ENCODE results near the gene SNCA. TPM values are rescaled to one million over a fixed set of nuclear protein-coding genes. Genes with fewer than 3 reads are reported as not detected.
A peak's percentile ranks its signal among the peaks of the same experiment; 100 is the strongest.

Gene SNCA
- total RNA-seq, 1 experiment from 2014 or later: not detected

- Histone ChIP-seq H3K4me3 (no peak overlapping the region), H3K9me3 (no peaks in the 10 kb centered on the region), H3K27me3 (no peaks in the 10 kb centered on the region), H3K36me3 (no peaks in the 10 kb centered on the region)
- DNase-seq: no peak
Observed at GRCh38 chr4:89784686-89785231, 52.2 kb downstream of the SNCA start.

- no peak for DNase-seq
- Histone ChIP-seq H3K36me3 (no peaks in the 10 kb centered on the region), H3K27me3 (no peaks in the 10 kb centered on the region), H3K4me3 (no peak overlapping the region), H3K9me3 (no peaks in the 10 kb centered on the region; the same call in 1 of the 2 replicates)
Observed at GRCh38 chr4:89781321-89781720, 55.6 kb downstream of the SNCA start.

- Histone ChIP-seq H3K4me3 (no peak overlapping the region), H3K27me3 (no peaks in the 10 kb centered on the region), H3K36me3 (no peaks in the 10 kb centered on the region), H3K9me3 (no peaks in the 10 kb centered on the region; the same call in 1 of the 2 replicates)
- no peak for DNase-seq
Observed at GRCh38 chr4:89773805-89774204, 63.2 kb downstream of the SNCA start.

- no peaks in the 10 kb centered on the region for H3K36me3 ChIP-seq
- H3K9me3 ChIP-seq: no peaks in the 10 kb centered on the region
- H3K4me3 ChIP-seq: no peak overlapping the region
- H3K27me3 ChIP-seq: no peaks in the 10 kb centered on the region
- DNase-seq: no peak
Observed at GRCh38 chr4:89769856-89770255, 67.1 kb downstream of the SNCA start.

- Histone ChIP-seq H3K27me3 (no peaks in the 10 kb centered on the region), H3K4me3 (no peak overlapping the region), H3K36me3 (no peaks in the 10 kb centered on the region), H3K9me3 (no peaks in the 10 kb centered on the region)
- DNase-seq: no peak
Observed at GRCh38 chr4:89767924-89768323, 69.0 kb downstream of the SNCA start.

- no peak overlapping the region for H3K4me3 ChIP-seq
- peak; percentile 26 for DNase-seq
Observed at GRCh38 chr4:89765966-89766365, 71.0 kb downstream of the SNCA start.

GRCh38 chr4:89765528-89765927, 71.4 kb downstream of the SNCA start:
- no peaks in the 10 kb centered on the region for H3K27me3 ChIP-seq
- no peak for DNase-seq
- H3K36me3 ChIP-seq: no peaks in the 10 kb centered on the region
- no peak overlapping the region for H3K4me3 ChIP-seq
- no peaks in the 10 kb centered on the region for H3K9me3 ChIP-seq

More at GRCh38 chr4:89765966-89766365, 71.0 kb downstream of the SNCA start:
- Histone ChIP-seq H3K36me3 (no peaks in the 10 kb centered on the region), H3K27me3 (no peaks in the 10 kb centered on the region), H3K9me3 (no peaks in the 10 kb centered on the region)

GRCh38 chr4:89762311-89762710, 74.7 kb downstream of the SNCA start:
- Histone ChIP-seq H3K36me3 (no peaks in the 10 kb centered on the region), H3K27me3 (no peaks in the 10 kb centered on the region), H3K4me3 (no peak overlapping the region), H3K9me3 (no peaks in the 10 kb centered on the region)
- no peak for DNase-seq

- DNase-seq: no peak
- H3K9me3 ChIP-seq: no peaks in the 10 kb centered on the region
- H3K4me3 ChIP-seq: no peak overlapping the region
- no peaks in the 10 kb centered on the region for H3K27me3 ChIP-seq
- no peaks in the 10 kb centered on the region for H3K36me3 ChIP-seq
Observed at GRCh38 chr4:89759426-89759825, 77.5 kb downstream of the SNCA start.

GRCh38 chr4:89757154-89757719, 79.7 kb downstream of the SNCA start:
- no peak for DNase-seq
- Histone ChIP-seq H3K27me3 (no peaks in the 10 kb centered on the region), H3K4me3 (no peak overlapping the region), H3K36me3 (no peaks in the 10 kb centered on the region), H3K9me3 (no peaks in the 10 kb centered on the region)

GRCh38 chr4:89755220-89755619, 81.7 kb downstream of the SNCA start:
- DNase-seq: no peak
- H3K9me3 ChIP-seq: no peaks in the 10 kb centered on the region
- H3K4me3 ChIP-seq: no peak overlapping the region
- no peaks in the 10 kb centered on the region for H3K36me3 ChIP-seq
- no peaks in the 10 kb centered on the region for H3K27me3 ChIP-seq

- DNase-seq: no peak
- H3K27me3 ChIP-seq: no peaks in the 10 kb centered on the region
- H3K4me3 ChIP-seq: no peak overlapping the region
- H3K9me3 ChIP-seq: no peaks in the 10 kb centered on the region
- H3K36me3 ChIP-seq: no peaks in the 10 kb centered on the region
Observed at GRCh38 chr4:89754531-89754930, 82.4 kb downstream of the SNCA start.

- no peaks in the 10 kb centered on the region for H3K36me3 ChIP-seq
- H3K9me3 ChIP-seq: no peaks in the 10 kb centered on the region
- no peak overlapping the region for H3K4me3 ChIP-seq
- H3K27me3 ChIP-seq: no peaks in the 10 kb centered on the region
- DNase-seq: no peak
Observed at GRCh38 chr4:89753601-89754066, 83.3 kb downstream of the SNCA start.

GRCh38 chr4:89752932-89753598, 83.9 kb downstream of the SNCA start:
- no peaks in the 10 kb centered on the region for H3K27me3 ChIP-seq
- no peaks in the 10 kb centered on the region for H3K9me3 ChIP-seq
- no peak overlapping the region for H3K4me3 ChIP-seq
- DNase-seq: peak; percentile 41
- H3K36me3 ChIP-seq: no peaks in the 10 kb centered on the region

- no peak for DNase-seq
- Histone ChIP-seq H3K27me3 (no peaks in the 10 kb centered on the region), H3K4me3 (no peak overlapping the region), H3K9me3 (no peaks in the 10 kb centered on the region), H3K36me3 (no peaks in the 10 kb centered on the region)
Observed at GRCh38 chr4:89751416-89751815, 85.5 kb downstream of the SNCA start.

GRCh38 chr4:89746377-89746776, 90.6 kb downstream of the SNCA start:
- Histone ChIP-seq H3K36me3 (no peaks in the 10 kb centered on the region), H3K4me3 (no peak overlapping the region), H3K27me3 (no peaks in the 10 kb centered on the region), H3K9me3 (no peaks in the 10 kb centered on the region)
- no peak for DNase-seq

GRCh38 chr4:89745708-89746107, 91.3 kb downstream of the SNCA start:
- Histone ChIP-seq H3K9me3 (no peaks in the 10 kb centered on the region), H3K4me3 (no peak overlapping the region), H3K27me3 (no peaks in the 10 kb centered on the region), H3K36me3 (no peaks in the 10 kb centered on the region)
- no peak for DNase-seq

- Histone ChIP-seq H3K4me3 (no peak overlapping the region), H3K9me3 (no peaks in the 10 kb centered on the region), H3K36me3 (no peaks in the 10 kb centered on the region), H3K27me3 (no peaks in the 10 kb centered on the region)
- DNase-seq: no peak
Observed at GRCh38 chr4:89744914-89745313, 92.0 kb downstream of the SNCA start.
